AG04449 (cell line): ENCODE measurements around the gene CLDND1.

Experiments used
- CTCF ChIA-PET: fragments of 350-600 bp; formaldehyde crosslinking; extraction: SDS; loops from one replicate; lab custom pipeline; 2021; ENCODE audit warnings: antibody characterized with exemption; lab: Yijun Ruan, JAX
- POLR2A ChIA-PET: fragments of 400-600, 350-600 bp; formaldehyde crosslinking; extraction: SDS; loops from one replicate; lab custom pipeline; 2020; ENCODE audit warnings: antibody characterized with exemption, inconsistent platforms; lab: Yijun Ruan, JAX
- DNase-seq: peaks from one replicate; pipeline ENCODE4 v3.0.0-alpha.2; 2010; ENCODE audit warnings: low read depth, low spot score
- H3K4me3 ChIP-seq: 2 replicates; pipeline ENCODE4 v1.5.1; 2011; ENCODE audit warnings: low read depth, mild to moderate bottlenecking, control low read depth, low read length
- CTCF ChIP-seq: IDR thresholded peaks from one replicate; pipeline ENCODE4 v1.5.1; 2011; ENCODE audit warnings: mild to moderate bottlenecking, moderate library complexity, low read length, control low read depth, inconsistent platforms; ENCODE audit not compliant: insufficient read depth; ENCODE audit errors: missing control alignments

The CLDND1 gene

DNA sequence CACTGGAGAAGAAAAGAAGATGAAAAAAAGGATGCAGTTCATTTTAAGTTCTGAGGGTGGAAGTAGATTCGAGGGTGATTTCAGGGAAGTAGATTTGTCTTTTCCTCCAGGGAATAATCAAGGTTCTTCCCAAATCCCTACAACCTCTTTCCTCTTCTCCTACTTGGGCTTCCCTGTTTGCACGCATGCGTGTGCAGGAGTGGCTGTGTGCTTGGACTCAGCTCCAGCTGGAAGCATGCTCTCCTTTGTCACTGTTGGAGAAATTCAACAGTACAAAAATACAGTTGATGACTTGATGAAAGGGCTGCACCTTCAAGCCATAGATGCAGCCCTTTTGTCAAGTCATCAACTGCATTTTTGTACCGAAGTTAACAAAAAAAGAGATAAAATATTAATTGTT lies 21.4 kb downstream of the CLDND1 start:
- ChIA-PET CTCF (no interaction called here), POLR2A (no interaction called here)
- no peak for TF ChIP-seq CTCF
- no peak overlapping the region for H3K4me3 ChIP-seq
- DNase-seq = no peak

GRCh38 chr3:98500019-98500418 lies 22.7 kb downstream of the CLDND1 start:
- CTCF ChIA-PET = no interaction called here
- TF ChIP-seq CTCF = no peak
- DNase-seq = no peak
- POLR2A ChIA-PET = no interaction called here
- H3K4me3 ChIP-seq = no peak overlapping the region

- no peak for TF ChIP-seq CTCF
- DNase-seq = no peak
- H3K4me3 ChIP-seq = no peak within 1 kb of the TSS
- ChIA-PET CTCF (no interaction called here), POLR2A (no interaction called here)
Observed at GRCh38 chr3:98497381-98497780, 25.3 kb downstream of the CLDND1 start, which contains the start of gene OR5K2. Gene OR5K2, plus strand, starts transcription at chr3:98497681. Its CDS starts 0 bp downstream, at chr3:98497681.

- no peak for TF ChIP-seq CTCF
- ChIA-PET POLR2A (no interaction called here), CTCF (no interaction called here)
- no peak for DNase-seq
- no peak overlapping the region for H3K4me3 ChIP-seq
Observed at GRCh38 chr3:98483626-98484025, 39.1 kb downstream of the CLDND1 start.

DNA sequence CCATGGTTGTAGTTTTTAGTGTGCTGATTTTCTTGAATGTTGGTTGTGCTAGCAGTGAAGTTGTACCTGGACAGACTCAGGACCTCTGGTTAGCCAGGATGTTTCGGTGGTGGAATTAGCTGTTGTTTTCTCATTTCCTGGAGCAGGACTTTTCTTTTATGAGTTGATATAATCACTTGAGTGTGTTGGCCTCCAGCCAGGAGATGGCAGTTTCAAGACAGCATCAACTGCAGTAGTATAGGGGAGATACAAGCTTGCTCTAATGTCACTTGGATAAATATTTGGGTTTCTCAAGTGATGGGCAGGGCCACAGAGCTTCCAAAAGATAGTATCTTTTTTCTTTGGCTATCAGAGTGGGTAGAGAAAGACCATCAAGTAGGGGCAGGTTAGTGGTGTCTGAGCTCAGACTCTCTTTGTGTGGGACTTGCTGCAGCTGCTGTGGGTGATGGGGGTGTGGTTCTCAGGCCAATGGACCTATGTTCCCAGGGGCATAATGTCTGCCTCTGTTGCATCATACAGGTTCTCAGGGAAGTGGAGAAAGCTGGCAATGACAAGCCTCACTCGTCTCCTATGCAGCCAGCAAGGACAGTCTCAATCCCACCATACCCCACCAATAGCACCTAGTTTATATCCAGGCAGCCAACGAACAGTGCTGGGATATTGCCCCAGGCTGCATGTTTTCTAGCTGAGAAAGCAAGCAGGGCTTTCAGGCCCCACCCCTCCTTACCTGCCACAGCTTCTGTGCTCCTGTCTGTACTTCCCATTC lies 39.8 kb downstream of the CLDND1 start:
- no peak overlapping the region for H3K4me3 ChIP-seq
- ChIA-PET CTCF (no interaction called here), POLR2A (no interaction called here)
- DNase-seq = no peak
- TF ChIP-seq CTCF = no peak
